SIG-M5 treated with dmso at 0.1 percent for 504 hours (cell line): ENCODE measurements around the gene PBX3.
"Not testable (repeated sequence)": the region's sequence is repeated elsewhere in the genome, so short reads cannot be mapped to it uniquely, and the experiment has no call there.

Experiments used
- DNase-seq: peaks from one replicate; lab custom pipeline; 2025; ENCODE audit not compliant: unreplicated experiment; lab: John Stamatoyannopoulos, UW

The PBX3 gene

GRCh38 chr9:125774106-125774505, 26.9 kb downstream of the PBX3 start:
- DNase-seq: no peak

DNA sequence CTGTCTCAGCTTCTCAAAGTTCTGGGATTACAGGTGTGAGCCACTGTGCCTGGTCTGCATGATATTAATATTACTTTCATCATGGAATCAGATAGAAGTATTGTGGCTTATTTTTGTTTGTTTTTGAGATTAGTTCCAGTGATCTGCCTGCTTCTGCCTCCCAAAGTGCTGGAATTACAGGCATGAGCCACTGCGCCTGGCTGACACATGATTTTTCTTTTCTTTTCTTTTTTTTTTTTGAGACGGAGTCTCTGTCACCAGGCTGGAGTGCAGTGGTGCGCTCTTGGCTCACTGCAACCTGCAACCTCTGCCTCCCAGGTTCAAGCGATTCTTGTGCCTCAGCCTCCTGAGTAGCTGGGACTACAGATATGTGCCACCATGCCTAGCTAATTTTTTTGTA, 29.6 kb downstream of the PBX3 start:
- not testable (repeated sequence) for DNase-seq

GRCh38 chr9:125778538-125779219, 31.5 kb downstream of the PBX3 start:
- not testable (repeated sequence) for DNase-seq

GRCh38 chr9:125779220-125779565, 32.0 kb downstream of the PBX3 start:
- not testable (repeated sequence) for DNase-seq

- DNase-seq: no peak
These were observed 35.5 kb downstream of the PBX3 start for GRCh38 chr9:125782718-125783117.

GRCh38 chr9:125784286-125785049, 37.3 kb downstream of the PBX3 start:
- no peak for DNase-seq

DNA sequence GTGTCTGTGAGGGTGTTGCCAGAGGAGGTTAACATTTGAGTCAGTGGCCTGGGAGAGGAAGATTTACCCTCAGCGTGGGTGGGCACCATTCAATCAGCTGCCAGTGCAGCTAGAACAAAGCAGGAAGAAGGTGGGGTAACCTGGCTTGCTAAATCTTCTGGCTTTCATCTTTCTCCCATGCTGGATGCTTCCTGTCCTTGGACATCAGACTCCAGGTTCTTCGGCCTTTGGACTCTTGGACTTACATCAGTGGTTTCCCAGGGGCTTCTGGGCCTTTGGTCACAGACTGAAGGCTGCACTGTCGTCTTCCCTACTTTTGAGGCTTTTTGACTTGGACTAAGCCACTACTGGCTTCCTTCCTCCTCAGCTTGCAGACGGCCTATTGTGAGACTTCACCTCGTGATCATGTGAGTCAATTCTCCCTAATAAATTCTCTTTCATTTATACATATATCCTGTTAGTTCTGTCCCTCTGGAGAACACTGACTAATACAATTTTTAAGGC, 38.1 kb downstream of the PBX3 start:
- DNase-seq: no peak

GRCh38 chr9:125787715-125788114, 40.5 kb downstream of the PBX3 start:
- DNase-seq: no peak

DNA sequence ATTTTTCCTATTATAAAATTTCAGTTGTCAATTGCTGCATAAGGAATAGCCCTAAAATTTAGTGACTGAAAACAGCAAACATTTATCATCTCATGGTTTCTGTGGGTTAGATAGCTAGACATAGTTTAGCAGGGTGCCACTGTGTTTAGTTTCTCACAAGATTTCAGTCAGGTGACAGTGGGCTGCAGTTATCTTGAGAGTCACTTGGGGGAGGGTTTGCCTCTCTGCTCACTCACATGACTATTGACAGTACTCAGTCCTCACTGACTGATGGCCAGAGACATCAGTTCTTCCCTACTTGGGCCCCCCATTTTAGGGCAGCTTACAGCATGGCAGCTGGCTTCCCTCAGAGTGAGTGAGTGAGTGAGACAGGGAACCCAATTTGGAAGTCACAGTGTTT, 42.0 kb downstream of the PBX3 start:
- DNase-seq: no peak

- no peak for DNase-seq
These were observed 47.5 kb downstream of the PBX3 start for GRCh38 chr9:125794708-125795107.

DNA sequence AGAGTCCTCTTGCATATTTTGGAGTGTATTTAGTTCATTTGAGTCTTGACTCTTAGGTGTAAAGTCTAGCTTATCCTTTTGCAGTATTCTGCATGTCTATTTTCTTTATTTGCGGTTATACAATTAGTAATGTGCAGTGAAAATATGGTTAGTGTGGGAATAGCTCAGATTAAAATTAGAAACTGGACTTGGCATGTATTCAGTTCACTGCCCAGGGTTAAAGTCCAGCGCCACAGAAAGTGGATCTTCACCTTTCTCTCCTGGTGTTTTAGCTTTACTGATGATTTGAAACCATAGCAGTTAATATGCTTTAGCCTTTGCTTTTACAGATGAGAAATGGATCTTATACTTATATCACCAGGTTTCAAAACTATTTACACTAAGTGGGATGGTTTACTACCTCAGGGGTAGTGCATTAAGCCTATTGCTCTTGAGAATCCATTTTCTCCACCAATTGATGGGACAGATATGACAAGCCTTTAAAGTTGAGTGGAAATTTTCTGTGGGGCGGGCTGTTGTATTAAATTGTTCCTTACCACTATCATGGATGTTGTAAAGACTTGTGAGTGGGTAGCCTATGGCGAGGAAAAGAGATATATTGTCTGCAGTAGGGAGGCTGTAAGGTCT, 48.9 kb downstream of the PBX3 start:
- no peak for DNase-seq

DNA sequence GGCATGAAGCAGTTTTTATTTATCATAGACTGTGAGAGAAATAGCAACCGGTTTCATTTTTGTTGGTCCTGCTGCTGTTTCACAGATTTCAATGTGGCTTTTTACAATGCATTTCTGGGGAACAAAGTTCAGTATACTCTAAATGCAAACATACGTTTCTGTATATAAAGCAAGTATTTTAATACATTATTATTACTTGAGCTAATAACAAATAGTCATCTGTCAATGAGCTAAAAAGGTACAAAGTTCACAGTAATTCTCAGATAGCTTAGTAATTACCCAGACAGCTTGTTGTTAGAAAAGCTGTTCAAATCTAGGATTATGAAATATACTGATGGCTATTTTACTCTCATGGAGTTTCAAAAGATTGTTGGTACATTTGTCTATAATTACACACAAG, 50.8 kb downstream of the PBX3 start:
- no peak for DNase-seq

- no peak for DNase-seq
These were observed 56.4 kb downstream of the PBX3 start for GRCh38 chr9:125803526-125803925.

DNA sequence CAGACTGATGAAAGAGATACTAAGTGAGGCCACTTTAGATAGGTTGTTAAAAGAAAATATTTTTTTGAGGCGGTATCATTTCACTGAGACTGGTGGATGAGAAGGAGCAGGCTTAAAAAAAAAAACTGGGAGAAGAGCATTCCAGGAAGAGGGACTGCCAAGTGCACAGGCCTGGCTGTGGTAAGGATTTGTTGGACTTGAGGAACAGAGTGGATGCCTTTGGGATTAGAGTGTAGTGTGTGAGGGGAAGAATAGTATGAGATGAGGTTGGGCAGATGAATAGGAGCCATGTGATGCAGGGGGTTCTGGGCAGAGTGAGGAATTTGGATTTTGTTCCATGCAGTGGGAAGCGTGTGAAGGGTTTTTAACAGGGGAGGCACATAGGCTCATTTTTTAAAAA, 57.9 kb downstream of the PBX3 start:
- DNase-seq: no peak

GRCh38 chr9:125805586-125805985, 58.4 kb downstream of the PBX3 start:
- no peak for DNase-seq

- no peak for DNase-seq
These were observed 59.9 kb downstream of the PBX3 start for GRCh38 chr9:125807079-125807478.

DNA sequence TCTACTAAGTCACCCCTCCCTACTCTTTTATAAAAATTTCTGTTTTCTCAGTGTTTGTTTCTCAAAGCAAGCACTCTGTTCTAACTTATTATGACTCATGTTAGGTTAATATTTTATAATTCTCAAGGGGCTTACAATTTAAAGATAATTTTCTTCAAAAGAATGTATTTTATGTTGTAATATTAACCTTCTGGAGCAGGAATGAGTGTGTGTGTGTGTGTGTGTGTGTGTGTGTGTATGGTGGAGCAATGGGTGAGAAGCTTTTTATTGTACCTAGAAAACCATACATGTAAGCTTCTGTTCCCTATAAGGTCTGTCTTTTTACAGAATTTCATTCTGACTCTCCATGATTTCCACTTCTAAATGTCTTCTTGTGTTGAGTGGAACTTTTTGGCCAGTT, 63.0 kb downstream of the PBX3 start:
- DNase-seq: no peak

- no peak for DNase-seq
These were observed 63.8 kb downstream of the PBX3 start for GRCh38 chr9:125811002-125811401.

- no peak for DNase-seq
These were observed 65.2 kb downstream of the PBX3 start for GRCh38 chr9:125812403-125812802.

DNA sequence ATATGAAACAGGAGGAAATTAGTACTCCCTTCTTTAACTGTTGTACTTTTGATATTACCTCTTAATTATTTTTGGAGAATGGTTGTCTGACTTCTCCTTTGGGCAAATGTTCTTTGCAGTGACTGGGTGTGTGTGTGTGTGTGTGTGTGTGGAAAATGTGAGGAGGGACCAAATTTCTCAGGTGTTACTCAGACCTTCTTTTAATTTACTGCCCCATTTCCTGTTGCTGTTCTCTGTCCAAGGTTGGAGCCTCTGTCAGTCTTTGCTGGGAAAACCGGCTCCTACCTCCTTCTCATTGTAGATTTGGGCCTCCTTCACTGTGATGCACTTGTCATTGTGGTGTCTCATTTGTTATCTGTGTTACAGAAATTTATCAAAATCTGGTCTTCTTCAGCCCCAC, 68.4 kb downstream of the PBX3 start:
- DNase-seq: no peak

DNA sequence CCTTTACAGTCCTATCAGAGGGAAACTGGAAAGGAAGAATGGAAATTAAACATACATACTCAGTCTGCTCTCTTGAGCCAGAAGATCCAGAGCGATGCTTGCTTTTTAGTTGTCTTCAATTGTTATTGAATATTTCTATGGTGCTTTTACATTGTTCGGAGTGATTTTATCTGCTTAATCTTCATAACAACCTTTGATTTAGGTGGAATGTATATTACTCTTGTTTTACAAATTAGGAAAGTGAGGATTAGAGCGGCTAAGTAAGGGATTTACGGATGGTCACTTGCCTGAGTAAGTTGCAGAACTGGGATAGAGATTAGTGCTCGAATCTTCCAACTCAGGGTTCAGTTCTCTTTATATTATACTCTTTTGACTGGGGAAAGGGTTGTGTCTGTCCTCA, 69.1 kb downstream of the PBX3 start:
- no peak for DNase-seq
